Measurements from ENCODE around the gene KRT81.
"Not testable (repeated sequence)": the region's sequence is repeated elsewhere in the genome, so short reads cannot be mapped to it uniquely, and the experiment has no call there.

Gene KRT81

DNA sequence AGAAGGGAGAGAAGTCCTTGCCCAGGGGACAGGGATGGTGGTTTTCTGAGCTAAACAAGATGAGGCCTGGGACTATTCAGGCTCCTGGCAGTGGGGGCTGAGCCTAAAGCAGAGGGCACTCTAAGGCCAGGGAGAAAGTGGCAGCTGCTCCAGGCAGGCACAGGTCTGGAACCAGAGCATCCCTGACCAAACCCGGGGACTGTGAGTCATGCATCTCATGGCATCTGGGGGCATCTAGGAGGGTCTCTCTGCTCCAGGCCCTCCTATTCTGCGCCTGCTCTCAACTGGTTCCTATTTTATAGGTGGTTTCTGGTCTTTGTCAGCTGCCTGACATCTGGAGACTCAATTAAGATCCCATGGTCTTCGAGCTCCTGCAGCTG, 46.7 kb downstream of the KRT81 start:
- TF ChIP-seq, protein P1, sequence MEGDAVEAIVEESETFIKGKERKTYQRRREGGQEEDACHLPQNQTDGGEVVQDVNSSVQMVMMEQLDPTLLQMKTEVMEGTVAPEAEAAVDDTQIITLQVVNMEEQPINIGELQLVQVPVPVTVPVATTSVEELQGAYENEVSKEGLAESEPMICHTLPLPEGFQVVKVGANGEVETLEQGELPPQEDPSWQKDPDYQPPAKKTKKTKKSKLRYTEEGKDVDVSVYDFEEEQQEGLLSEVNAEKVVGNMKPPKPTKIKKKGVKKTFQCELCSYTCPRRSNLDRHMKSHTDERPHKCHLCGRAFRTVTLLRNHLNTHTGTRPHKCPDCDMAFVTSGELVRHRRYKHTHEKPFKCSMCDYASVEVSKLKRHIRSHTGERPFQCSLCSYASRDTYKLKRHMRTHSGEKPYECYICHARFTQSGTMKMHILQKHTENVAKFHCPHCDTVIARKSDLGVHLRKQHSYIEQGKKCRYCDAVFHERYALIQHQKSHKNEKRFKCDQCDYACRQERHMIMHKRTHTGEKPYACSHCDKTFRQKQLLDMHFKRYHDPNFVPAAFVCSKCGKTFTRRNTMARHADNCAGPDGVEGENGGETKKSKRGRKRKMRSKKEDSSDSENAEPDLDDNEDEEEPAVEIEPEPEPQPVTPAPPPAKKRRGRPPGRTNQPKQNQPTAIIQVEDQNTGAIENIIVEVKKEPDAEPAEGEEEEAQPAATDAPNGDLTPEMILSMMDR (IDR thresholded peaks at IDR 0.05; ENCODE audit: low read depth, low read length, missing control alignments): no peak
- DNase-seq (ENCODE audit: extremely low read depth, low read depth): no peak
- H3K4me3 ChIP-seq (replicated peaks; ENCODE audit: low read depth, low read length): no peak overlapping the region; the same call in 1 of the 2 replicates

DNA sequence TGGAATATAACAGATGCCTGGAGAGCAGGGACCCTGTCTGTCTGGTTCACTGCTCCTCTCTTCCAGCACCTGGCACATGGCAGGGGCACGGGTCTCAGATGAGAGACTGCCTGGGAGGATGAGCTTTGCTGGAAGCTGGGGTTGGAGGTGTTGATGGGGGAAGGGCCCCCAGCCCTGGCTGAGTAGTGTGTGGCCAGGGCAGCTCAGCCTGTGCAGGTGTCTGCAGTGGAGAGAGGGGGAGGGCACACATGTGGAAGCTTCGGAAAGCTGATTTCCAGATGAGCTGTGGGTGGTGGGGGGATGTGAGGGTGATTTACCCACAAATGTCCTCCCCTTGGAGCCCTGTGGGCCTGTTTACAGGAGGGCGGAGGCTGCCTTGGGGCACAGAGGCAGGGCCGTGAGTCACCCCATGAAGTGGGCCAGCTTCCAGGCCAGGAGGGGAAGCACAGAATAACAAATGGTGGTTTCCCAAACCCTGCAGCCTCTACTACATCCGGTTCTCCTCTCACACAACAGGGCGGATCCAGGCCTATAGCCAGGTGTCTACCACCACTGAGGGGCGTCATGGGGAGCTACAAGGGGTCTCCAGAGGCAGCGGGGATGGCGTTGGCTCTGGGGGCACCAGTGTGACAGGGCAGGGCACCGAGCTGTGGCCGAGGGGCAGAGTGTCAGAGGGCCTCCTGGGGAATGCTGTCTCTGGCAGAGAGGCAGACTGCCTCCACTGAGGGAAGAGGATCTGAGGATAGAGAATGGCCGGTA, 47.3 kb downstream of the KRT81 start:
- DNase-seq (ENCODE audit: extremely low read depth, low read depth): peak; percentile 92
- H3K4me3 ChIP-seq (replicated peaks; ENCODE audit: low read depth, low read length): no peak overlapping the region; the same call in 1 of the 2 replicates
- TF ChIP-seq, protein P1 (IDR thresholded peaks at IDR 0.05; ENCODE audit: low read depth, low read length, missing control alignments): no peak

DNA sequence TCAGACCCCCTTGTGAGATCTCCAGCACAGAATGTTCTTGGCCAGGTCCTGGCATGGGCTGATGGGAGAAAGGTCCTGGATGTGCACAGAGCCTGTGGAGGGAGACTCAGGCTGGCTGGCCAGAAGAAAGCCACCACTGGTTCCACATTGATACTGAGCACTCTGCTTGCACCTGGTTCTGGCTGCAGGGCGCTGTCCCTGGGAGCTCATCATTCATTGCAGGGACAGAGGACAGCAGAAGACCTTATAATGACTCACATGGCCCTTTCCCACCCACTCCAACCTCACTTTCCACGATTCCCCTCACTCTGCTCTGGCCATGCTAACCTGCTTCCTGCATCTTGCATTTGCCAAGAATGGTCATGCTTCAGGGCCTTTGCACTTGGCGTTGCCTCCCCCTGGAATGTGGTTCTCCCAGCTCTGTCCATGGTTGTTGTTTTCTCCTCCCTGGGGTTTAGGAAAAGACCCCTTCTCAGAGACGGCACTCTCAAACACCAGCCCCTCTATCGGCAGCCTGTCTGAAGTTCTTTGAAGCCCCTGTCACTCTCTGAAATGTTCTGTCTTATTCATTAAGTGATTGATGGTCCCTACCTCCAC, 48.0 kb downstream of the KRT81 start:
- DNase-seq (ENCODE audit: extremely low read depth, low read depth): no peak
- no peak overlapping the region for H3K4me3 ChIP-seq (replicated peaks; ENCODE audit: low read depth, low read length)
- TF ChIP-seq, protein P1 (IDR thresholded peaks at IDR 0.05; ENCODE audit: low read depth, low read length, missing control alignments): no peak

DNA sequence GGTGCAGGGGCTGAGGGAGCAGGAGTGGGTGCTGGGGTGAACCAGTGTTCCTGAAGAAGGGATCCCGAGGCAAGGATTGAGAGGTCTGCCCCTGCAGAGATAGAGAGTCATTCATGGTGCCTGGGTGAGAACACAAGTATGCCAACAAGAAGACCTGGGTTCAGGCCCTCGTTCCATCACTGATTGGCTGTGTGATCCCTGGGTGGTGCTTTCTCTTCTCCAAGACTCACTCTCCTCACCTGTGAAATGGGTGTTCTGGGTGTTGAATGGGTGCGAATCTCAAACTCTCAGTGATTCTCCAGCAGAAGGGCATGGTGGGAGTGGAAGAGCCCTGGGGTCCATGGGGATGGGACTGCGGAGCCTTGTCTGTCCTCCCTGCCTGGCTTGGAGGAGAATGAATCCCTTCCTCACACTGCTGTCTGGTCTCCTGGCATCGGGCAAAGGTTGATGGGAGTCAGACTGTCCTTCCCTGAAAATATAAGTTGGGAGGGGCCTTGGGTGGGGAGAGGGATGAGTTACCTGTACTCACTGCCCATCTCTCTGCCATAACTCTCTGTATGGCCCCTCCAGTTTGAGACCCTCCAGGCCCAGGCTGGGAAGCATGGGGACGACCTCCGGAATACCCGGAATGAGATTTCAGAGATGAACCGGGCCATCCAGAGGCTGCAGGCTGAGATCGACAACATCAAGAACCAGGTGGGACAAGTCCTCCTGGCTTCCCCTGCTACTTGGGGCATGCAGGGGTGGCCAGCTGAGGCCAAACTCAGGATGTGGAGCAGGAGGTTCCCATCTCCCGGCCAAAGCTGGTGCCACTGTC, 48.7 kb downstream of the KRT81 start:
- no peak for DNase-seq (ENCODE audit: extremely low read depth, low read depth)
- TF ChIP-seq, protein P1 (IDR thresholded peaks at IDR 0.05; ENCODE audit: low read depth, low read length, missing control alignments): no peak
- no peak overlapping the region for H3K4me3 ChIP-seq (replicated peaks; ENCODE audit: low read depth, low read length)

DNA sequence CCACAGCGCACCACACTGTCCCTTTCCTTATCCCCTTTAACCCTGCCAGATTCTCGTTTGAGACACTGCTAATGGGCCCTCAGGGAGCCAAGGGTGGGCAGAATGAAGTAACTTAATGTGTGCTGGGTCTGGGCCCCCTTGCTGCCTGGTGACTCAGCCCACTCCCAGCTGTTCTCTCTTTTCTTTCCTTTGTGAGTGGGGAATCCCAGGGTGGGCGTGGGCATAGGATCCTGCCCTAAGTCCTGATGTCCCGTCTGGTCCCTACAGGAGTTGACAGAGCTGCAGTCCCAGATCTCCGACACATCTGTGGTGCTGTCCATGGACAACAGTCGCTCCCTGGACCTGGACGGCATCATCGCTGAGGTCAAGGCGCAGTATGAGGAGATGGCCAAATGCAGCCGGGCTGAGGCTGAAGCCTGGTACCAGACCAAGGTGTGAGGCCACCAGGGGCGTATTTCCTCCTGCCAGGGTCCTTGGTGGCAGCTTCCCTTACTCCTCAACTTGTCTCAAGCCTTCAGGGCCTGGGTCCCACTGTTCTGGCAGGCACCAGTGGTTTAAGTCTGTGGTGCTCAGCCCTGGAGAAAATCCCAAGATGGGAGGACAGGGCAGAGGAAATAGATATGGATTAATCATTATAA, 50.0 kb downstream of the KRT81 start:
- TF ChIP-seq, protein P1 (IDR thresholded peaks at IDR 0.05; ENCODE audit: low read depth, low read length, missing control alignments): no peak
- no peak overlapping the region for H3K4me3 ChIP-seq (replicated peaks; ENCODE audit: low read depth, low read length)
- DNase-seq (ENCODE audit: extremely low read depth, low read depth): no peak

DNA sequence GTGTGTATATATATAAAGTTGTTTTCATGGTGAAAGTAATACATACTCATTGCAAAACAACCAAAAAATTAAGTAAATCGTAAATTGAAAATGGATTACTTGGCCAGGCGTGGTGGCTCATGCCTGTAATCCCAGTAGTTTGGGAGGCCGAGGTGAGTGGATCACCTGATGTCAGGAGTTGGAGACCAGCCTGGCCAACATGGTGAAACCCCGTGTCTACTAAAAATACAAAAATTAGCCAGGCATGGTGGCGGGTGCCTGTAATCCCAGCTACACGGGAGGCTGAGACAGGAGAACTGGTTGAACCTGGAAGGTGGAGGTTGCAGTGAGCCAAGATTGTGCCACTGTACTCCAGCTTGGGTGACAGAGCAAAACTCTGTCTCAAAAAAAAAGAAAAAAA, 51.1 kb downstream of the KRT81 start:
- H3K4me3 ChIP-seq (replicated peaks; ENCODE audit: low read depth, low read length); DNase-seq (ENCODE audit: extremely low read depth, low read depth): not testable (repeated sequence)
